ENCODE results near the gene UBTD2.

GRCh38 chr5:172173564-172174153 lies 109.9 kb downstream of the UBTD2 start:
- no peak for TF ChIP-seq CREB1 (CRISPR knock-in tag; IDR thresholded peaks at IDR 0.05)
- TF ChIP-seq ETV6 (CRISPR knock-in tag; IDR thresholded peaks at IDR 0.05), result no peak
- TF ChIP-seq CTCF (IDR thresholded peaks at IDR 0.05), result no peak
- TF ChIP-seq, protein P1, sequence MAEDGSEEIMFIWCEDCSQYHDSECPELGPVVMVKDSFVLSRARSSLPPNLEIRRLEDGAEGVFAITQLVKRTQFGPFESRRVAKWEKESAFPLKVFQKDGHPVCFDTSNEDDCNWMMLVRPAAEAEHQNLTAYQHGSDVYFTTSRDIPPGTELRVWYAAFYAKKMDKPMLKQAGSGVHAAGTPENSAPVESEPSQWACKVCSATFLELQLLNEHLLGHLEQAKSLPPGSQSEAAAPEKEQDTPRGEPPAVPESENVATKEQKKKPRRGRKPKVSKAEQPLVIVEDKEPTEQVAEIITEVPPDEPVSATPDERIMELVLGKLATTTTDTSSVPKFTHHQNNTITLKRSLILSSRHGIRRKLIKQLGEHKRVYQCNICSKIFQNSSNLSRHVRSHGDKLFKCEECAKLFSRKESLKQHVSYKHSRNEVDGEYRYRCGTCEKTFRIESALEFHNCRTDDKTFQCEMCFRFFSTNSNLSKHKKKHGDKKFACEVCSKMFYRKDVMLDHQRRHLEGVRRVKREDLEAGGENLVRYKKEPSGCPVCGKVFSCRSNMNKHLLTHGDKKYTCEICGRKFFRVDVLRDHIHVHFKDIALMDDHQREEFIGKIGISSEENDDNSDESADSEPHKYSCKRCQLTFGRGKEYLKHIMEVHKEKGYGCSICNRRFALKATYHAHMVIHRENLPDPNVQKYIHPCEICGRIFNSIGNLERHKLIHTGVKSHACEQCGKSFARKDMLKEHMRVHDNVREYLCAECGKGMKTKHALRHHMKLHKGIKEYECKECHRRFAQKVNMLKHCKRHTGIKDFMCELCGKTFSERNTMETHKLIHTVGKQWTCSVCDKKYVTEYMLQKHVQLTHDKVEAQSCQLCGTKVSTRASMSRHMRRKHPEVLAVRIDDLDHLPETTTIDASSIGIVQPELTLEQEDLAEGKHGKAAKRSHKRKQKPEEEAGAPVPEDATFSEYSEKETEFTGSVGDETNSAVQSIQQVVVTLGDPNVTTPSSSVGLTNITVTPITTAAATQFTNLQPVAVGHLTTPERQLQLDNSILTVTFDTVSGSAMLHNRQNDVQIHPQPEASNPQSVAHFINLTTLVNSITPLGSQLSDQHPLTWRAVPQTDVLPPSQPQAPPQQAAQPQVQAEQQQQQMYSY (CRISPR knock-in tag; IDR thresholded peaks at IDR 0.05), result no peak
- TF ChIP-seq USF1 (CRISPR knock-in tag; IDR thresholded peaks at IDR 0.05), result no peak
- TF ChIP-seq ZNF263 (CRISPR knock-in tag; IDR thresholded peaks at IDR 0.05; ENCODE audit: low read depth), result no peak
- TF ChIP-seq FOXJ3 (CRISPR knock-in tag; IDR thresholded peaks at IDR 0.05; ENCODE audit: borderline replicate concordance), result no peak

Measured in WTC11 (cell line).